Pancreas (tissue), 10 donors: ENCODE measurements around the gene PRSS57. TPM values are rescaled to one million over a fixed set of nuclear protein-coding genes. Genes with fewer than 3 reads are reported as not detected.
"Not testable (repeated sequence)": the region's sequence is repeated elsewhere in the genome, so short reads cannot be mapped to it uniquely, and the experiment has no call there.

ENCODE experiments used
- ATAC-seq, 4 donors: fragments of 200-7000 bp; cut with Tn5 transposase; one replicate each; pipeline versions ENCODE4 v1.8.0 to v1.9.1; 2020; ENCODE audit warnings: mild to moderate bottlenecking in 4 of 4, moderate library complexity in 4 of 4
- DNase-seq, 6 donors: peaks; one replicate each; pipeline ENCODE4 v3.0.0-alpha.2; 2020
- FAIRE-seq: peaks from 2 replicates; lab custom pipeline; 2012; peaks lifted over from hg19 to GRCh38; lab: Jason Lieb, UNC
- H3K27ac ChIP-seq, 4 donors: fragments of 200-600 bp; sonication (generic); 1 replicate in 3 of 4; 2 replicates in 1 of 4; pipeline versions ENCODE4 v1.5.0 to v1.8.0; 2020
- H3K27me3 ChIP-seq, 4 donors: fragments of 200-600 bp; one replicate each; pipeline ENCODE4 v1.8.0; 2021
- H3K36me3 ChIP-seq, 3 donors: fragments of 200-600 bp; sonication (generic) in 1 of 3; one replicate each; pipeline versions ENCODE4 v1.5.0 to v1.8.0; 2020 to 2021
- H3K4me1 ChIP-seq, 3 donors: fragments of 200-600 bp; one replicate each; pipeline ENCODE4 v1.8.0; 2021
- H3K4me3 ChIP-seq, 4 donors: fragments of 200-600 bp; sonication (generic) in 2 of 4; one replicate each; pipeline versions ENCODE4 v1.5.0 to v1.8.0; 2020 to 2021
- H3K9me3 ChIP-seq, 4 donors: fragments of 200-600 bp; one replicate each; pipeline ENCODE4 v1.8.0; 2021
- CTCF ChIP-seq, 4 donors: fragments of 200-600 bp; sonication (generic) in 3 of 4; IDR thresholded peaks; one replicate each; pipeline versions ENCODE4 v1.5.0 to v1.8.0; 2021; ENCODE audit warnings: antibody characterized with exemption in 4 of 4
- WGBS, 2 donors: extraction: QIAGEN DNeasy Blood & Tissue Kit; methylation state at CpG; one replicate each; pipeline ENCODE4 v1.1.7; 2013; 5-methylcytosine and 5-hydroxymethylcytosine counted together
- intact Hi-C, 3 donors: fragments of 100-400 bp; cut with DNase I; formaldehyde crosslinking; loops; one replicate each; pipeline versions ENCODE4 v1.11.1 to v1.14.2; 2022
- polyA plus RNA-seq, 2 donors: library from polyadenylated mRNA; stranded (reverse); fragments of 200-250 nt; gene quantifications; one replicate each; pipeline ENCODE4 v1.2.3, GENCODE V29; 2013
- total RNA-seq, 6 donors: library from RNA; stranded (reverse); fragmentation: NEBNext Ultra II Directional in 4 of 6; extraction: Animal tissue kit (Norgen Biotek cat#: 25700) in 4 of 6; gene quantifications; one replicate each; pipeline versions ENCODE4 v1.2.1 to v1.2.4, GENCODE V29; 2021 to 2023
- donor health status: healthy with polysubstance abuse.
- donor health status: DM: no; HTN: no; CAD: no; lungs with moderate emphysema.
- donor health status: DM: no; HTN: no; CAD: no.
- donor health status: control.
- donor health status: control.
- donor health status: Bipolar disorder and iron deficiency.
- donor health status: DM: yes; HTN: yes; CAD: no.
- donor health status: DM: no; HTN: no; CAD: no.
- donor health status: DM: no; HTN: no; CAD: no.
- donor health status: DM: yes; HTN: yes; CAD: no.

The PRSS57 gene
- total and polyA plus RNA-seq, 8 donors: not detected

GRCh38 chr19:676339-677105 lies 18.7 kb downstream of the PRSS57 start, which contains the start of gene FSTL3:
TSS of gene FSTL3 (plus strand) at chr19:676392. CDS start at chr19:676424, 32 bp downstream.
- Histone ChIP-seq H3K4me3 (peak within 1 kb of the TSS; percentile 15 to 41 (median 21)), H3K36me3 (no peaks in the 10 kb centered on the region), H3K9me3 (no peaks in the 10 kb centered on the region), H3K27ac (peak within 1 kb of the TSS in 3 of 4 donors; percentile 42 to 73 (median 48)), H3K4me1 (peaks cover 0 to 9% (median 3%) of the 10 kb centered on the region in 3 donors), H3K27me3 (no peaks in the 10 kb centered on the region)
- no peak for ATAC-seq
- FAIRE-seq: no peak
- no peak for TF ChIP-seq CTCF (IDR thresholded peaks at IDR 0.05)
- DNase-seq: peak in 2 of 6 donors; percentile 38 to 78
- intact Hi-C loops: no loop called here
- WGBS, 2 donors: 2 to 3% methylated on average over 24 to 63 of the region's 63 CpGs

- peaks cover 0 to 9% (median 3%) of the 10 kb centered on the region in 3 donors for H3K4me1 ChIP-seq
- no peak for DNase-seq
- H3K4me3 ChIP-seq: peak overlapping the region in 2 of 4 donors; percentile 24 to 41
Observed at GRCh38 chr19:676007-676338, 19.3 kb downstream of the PRSS57 start.

GRCh38 chr19:674282-675151 lies 20.7 kb downstream of the PRSS57 start:
- intact Hi-C loops: no loop called here
- H3K4me3 ChIP-seq: no peak overlapping the region
- no peaks in the 10 kb centered on the region for H3K9me3 ChIP-seq
- H3K36me3 ChIP-seq: no peaks in the 10 kb centered on the region
- no peak overlapping the region for H3K27ac ChIP-seq
- no peak for FAIRE-seq
- H3K27me3 ChIP-seq: no peaks in the 10 kb centered on the region
- ATAC-seq: no peak
- 13 to 14% methylated on average over 34 to 38 of the region's 38 CpGs for WGBS, 2 donors
- H3K4me1 ChIP-seq: peaks cover 0 to 9% (median 3%) of the 10 kb centered on the region in 3 donors
- peak in 1 of 6 donors; percentile 78 for DNase-seq
- no peak for TF ChIP-seq CTCF (IDR thresholded peaks at IDR 0.05)

More at GRCh38 chr19:676007-676338, 19.3 kb downstream of the PRSS57 start:
- FAIRE-seq: no peak
- Histone ChIP-seq H3K27ac (peak overlapping the region in 1 of 4 donors; percentile 36), H3K36me3 (no peaks in the 10 kb centered on the region), H3K9me3 (no peaks in the 10 kb centered on the region), H3K27me3 (no peaks in the 10 kb centered on the region)
- intact Hi-C loops: no loop called here
- no peak for ATAC-seq
- WGBS, 2 donors: 7 to 10% methylated on average over 16 to 31 of the region's 31 CpGs
- no peak for TF ChIP-seq CTCF (IDR thresholded peaks at IDR 0.05)

GRCh38 chr19:670609-671075 lies 24.6 kb downstream of the PRSS57 start:
- H3K9me3 ChIP-seq: no peaks in the 10 kb centered on the region
- ATAC-seq (no peak), DNase-seq (no peak), FAIRE-seq (no peak)
- no peak overlapping the region for H3K27ac ChIP-seq
- H3K4me3 ChIP-seq: no peak overlapping the region
- no peak for TF ChIP-seq CTCF (IDR thresholded peaks at IDR 0.05)
- intact Hi-C loops: no loop called here
- WGBS, 2 donors: 74 to 77% methylated on average over 9 of the region's 9 CpGs
- H3K4me1 ChIP-seq: no peaks in the 10 kb centered on the region
- no peaks in the 10 kb centered on the region for H3K27me3 ChIP-seq
- H3K36me3 ChIP-seq: no peaks in the 10 kb centered on the region

- not testable (repeated sequence) for H3K36me3 ChIP-seq, FAIRE-seq, H3K27me3 ChIP-seq, H3K9me3 ChIP-seq, H3K27ac ChIP-seq, H3K4me3 ChIP-seq, DNase-seq, ATAC-seq, H3K4me1 ChIP-seq
- intact Hi-C loops: loop anchor here in 2 of 3 donors (5.0 to 10.0 kb wide), 2 partner anchors 63 to 66 kb away; no protein-coding TSS in a partner anchor
- 48 to 56% methylated on average over 12 of the region's 12 CpGs for WGBS, 2 donors
Observed at GRCh38 chr19:668675-669434, 26.4 kb downstream of the PRSS57 start.

GRCh38 chr19:666985-667573 lies 28.2 kb downstream of the PRSS57 start:
- 78 to 85% methylated on average over 31 to 38 of the region's 38 CpGs for WGBS, 2 donors
- H3K36me3 ChIP-seq, H3K4me3 ChIP-seq, ATAC-seq, H3K27me3 ChIP-seq, H3K4me1 ChIP-seq, H3K9me3 ChIP-seq, H3K27ac ChIP-seq, FAIRE-seq: not testable (repeated sequence)
- intact Hi-C loops: loop anchor here (2.0 to 10.0 kb wide), 3 partner anchors 65 to 70 kb away; no protein-coding TSS in a partner anchor
- peak in 1 of 6 donors; percentile 26 for DNase-seq
